Breast epithelium (tissue), 4 donors: Measurements from ENCODE around the gene RPGR. TPM values are rescaled to one million over a fixed set of nuclear protein-coding genes. Genes with fewer than 3 reads are reported as not detected.

Source experiments
- DNase-seq, 2 donors: peaks; one replicate each; pipeline ENCODE4 v3.0.0-alpha.2; 2019; ENCODE audit warnings: low spot score in 2 of 2
- H3K27ac ChIP-seq, 2 donors: fragments of 200-600 bp; sonication (generic) in 1 of 2; one replicate each; pipeline ENCODE4 v1.5.1; 2016 to 2019; ENCODE audit warnings: mild to moderate bottlenecking in 1 of 2
- H3K27me3 ChIP-seq, 2 donors: fragments of 200-600 bp; sonication (generic) in 1 of 2; one replicate each; pipeline versions ENCODE4 v1.5.1 to v1.6.0; 2017 to 2019; ENCODE audit warnings: control low read depth in 1 of 2, mild to moderate bottlenecking in 1 of 2
- H3K36me3 ChIP-seq: fragments of 200-600 bp; one replicate; pipeline ENCODE4 v1.5.1; 2019
- H3K4me1 ChIP-seq, 2 donors: fragments of 200-600 bp; sonication (generic); one replicate each; pipeline ENCODE4 v1.5.1; 2016 to 2019; ENCODE audit warnings: control low read depth in 1 of 2
- H3K4me3 ChIP-seq, 3 donors: fragments of 200-600 bp; sonication (generic); 1 replicate in 2 of 3; 2 replicates in 1 of 3; pipeline ENCODE4 v1.5.1; 2016 to 2019; ENCODE audit warnings: mild to moderate bottlenecking in 3 of 3, moderate library complexity in 2 of 3
- H3K9me3 ChIP-seq, 2 donors: fragments of 200-600 bp; sonication (generic) in 1 of 2; one replicate each; pipeline ENCODE4 v1.5.1; 2016 to 2019; ENCODE audit warnings: control low read depth in 1 of 2
- POLR2A ChIP-seq: fragments of 450-650 bp; IDR thresholded peaks from one replicate; pipeline ENCODE4 v1.6.1; 2016; ENCODE audit warnings: antibody characterized with exemption, mild to moderate bottlenecking, moderate library complexity
- POLR2AphosphoS5 ChIP-seq, 3 donors: sonication (generic); formaldehyde crosslinking; IDR thresholded peaks; one replicate each; pipeline ENCODE4 v1.6.1; 2017; ENCODE audit warnings: antibody characterized with exemption in 3 of 3
- intact Hi-C: fragments of 100-400 bp; cut with DNase I; formaldehyde crosslinking; loops from one replicate; pipeline ENCODE4 v1.15.1; 2023; ENCODE audit warnings: low total_unique reads
- total RNA-seq, 3 donors: library from RNA; depleted of rRNA; stranded (reverse); fragments of >200 nt; gene quantifications; one replicate each; pipeline ENCODE4 v1.1.0, GENCODE V29; 2016
- TF ChIP-seq, protein P1 (sequence below), 3 donors: fragments of 450-650 bp; IDR thresholded peaks; one replicate each; pipeline ENCODE4 v1.5.1; 2016 to 2017; ENCODE audit warnings: antibody characterized with exemption in 3 of 3, mild to moderate bottlenecking in 3 of 3, moderate library complexity in 3 of 3

The RPGR gene
- total RNA-seq, 3 donors from 2014 or later: 33.1 to 40.3 (median 38.6) TPM

DNA sequence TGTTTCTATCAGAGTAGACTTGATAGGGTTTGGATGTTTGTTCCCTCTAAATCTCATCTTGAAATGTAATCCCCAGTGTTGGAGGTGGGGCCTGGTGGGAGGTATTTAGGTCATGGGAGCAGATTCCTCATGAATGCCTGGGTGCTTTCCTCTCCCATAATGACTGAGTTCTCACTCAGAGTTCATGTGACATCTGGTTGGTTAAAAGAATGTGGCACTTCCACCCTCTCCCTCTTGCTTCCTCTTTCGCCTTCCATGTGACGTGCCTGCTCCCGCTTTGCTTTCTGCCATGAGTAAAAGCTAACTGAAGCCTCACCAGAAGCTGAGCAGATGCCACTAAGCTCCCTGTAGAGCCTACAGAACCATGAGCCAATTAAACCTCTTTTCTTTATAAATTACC lies 59.3 kb downstream of the RPGR start:
- Histone ChIP-seq H3K4me1 (no peaks in the 10 kb centered on the region), H3K27ac (no peak overlapping the region), H3K9me3 (no peaks in the 10 kb centered on the region), H3K4me3 (no peak overlapping the region), H3K27me3 (peaks cover 0 to 6% of the 10 kb centered on the region in 2 donors), H3K36me3 (no peaks in the 10 kb centered on the region)
- no peak for TF ChIP-seq POLR2A
- no peak for TF ChIP-seq POLR2AphosphoS5 (IDR thresholded peaks at IDR 0.05)
- TF ChIP-seq, protein P1, sequence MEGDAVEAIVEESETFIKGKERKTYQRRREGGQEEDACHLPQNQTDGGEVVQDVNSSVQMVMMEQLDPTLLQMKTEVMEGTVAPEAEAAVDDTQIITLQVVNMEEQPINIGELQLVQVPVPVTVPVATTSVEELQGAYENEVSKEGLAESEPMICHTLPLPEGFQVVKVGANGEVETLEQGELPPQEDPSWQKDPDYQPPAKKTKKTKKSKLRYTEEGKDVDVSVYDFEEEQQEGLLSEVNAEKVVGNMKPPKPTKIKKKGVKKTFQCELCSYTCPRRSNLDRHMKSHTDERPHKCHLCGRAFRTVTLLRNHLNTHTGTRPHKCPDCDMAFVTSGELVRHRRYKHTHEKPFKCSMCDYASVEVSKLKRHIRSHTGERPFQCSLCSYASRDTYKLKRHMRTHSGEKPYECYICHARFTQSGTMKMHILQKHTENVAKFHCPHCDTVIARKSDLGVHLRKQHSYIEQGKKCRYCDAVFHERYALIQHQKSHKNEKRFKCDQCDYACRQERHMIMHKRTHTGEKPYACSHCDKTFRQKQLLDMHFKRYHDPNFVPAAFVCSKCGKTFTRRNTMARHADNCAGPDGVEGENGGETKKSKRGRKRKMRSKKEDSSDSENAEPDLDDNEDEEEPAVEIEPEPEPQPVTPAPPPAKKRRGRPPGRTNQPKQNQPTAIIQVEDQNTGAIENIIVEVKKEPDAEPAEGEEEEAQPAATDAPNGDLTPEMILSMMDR (IDR thresholded peaks at IDR 0.05): no peak
- no peak for DNase-seq
- intact Hi-C loops: no loop called here

DNA sequence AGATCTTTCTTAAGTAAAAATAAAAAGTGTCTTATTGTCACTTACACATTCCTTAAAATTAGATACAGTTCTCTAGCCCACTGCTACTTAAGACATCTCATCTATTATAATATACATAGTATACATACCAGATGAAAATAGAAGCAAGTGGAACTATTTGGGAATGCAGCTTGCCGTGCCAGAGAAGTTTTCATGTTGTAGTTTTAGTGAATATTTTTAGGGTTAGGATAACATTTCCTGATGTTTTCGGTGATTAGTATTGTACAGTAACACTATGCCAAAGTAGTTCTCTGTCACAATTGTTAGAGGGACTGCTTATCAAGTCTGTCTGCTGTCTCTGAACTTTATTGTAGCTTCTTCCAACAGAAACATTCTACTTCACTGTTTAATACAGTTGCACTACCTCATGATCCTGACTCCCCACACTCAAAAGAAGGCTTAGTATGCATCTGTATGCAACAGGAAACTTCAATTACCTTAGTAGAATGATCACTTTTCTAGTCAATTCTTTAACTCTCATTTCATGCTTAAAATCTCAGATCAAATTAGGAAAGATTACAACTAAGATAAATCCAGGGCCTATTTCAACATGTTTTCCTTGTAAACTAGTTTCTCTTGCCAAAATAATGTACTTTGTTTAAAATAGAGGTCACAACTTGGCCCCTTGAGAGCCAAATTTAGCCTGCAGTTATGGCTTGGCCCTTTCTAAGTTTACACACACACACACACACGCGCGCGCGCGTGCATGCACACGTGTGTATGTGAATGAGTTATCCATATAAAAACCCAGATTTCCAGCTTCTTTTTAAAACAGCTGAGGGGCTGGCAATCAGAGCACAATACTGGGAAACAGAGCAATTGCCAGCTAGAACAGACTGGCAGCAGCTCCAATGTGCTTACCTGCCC lies 64.3 kb downstream of the RPGR start:
- Histone ChIP-seq H3K36me3 (no peaks in the 10 kb centered on the region), H3K4me1 (no peaks in the 10 kb centered on the region), H3K9me3 (no peaks in the 10 kb centered on the region), H3K27ac (no peak overlapping the region), H3K4me3 (no peak overlapping the region), H3K27me3 (peaks cover 0 to 8% of the 10 kb centered on the region in 2 donors)
- intact Hi-C loops: no loop called here
- TF ChIP-seq POLR2A (no peak), POLR2AphosphoS5 (IDR thresholded peaks at IDR 0.05) (no peak)
- TF ChIP-seq, protein P1 (IDR thresholded peaks at IDR 0.05): no peak
- DNase-seq: no peak

DNA sequence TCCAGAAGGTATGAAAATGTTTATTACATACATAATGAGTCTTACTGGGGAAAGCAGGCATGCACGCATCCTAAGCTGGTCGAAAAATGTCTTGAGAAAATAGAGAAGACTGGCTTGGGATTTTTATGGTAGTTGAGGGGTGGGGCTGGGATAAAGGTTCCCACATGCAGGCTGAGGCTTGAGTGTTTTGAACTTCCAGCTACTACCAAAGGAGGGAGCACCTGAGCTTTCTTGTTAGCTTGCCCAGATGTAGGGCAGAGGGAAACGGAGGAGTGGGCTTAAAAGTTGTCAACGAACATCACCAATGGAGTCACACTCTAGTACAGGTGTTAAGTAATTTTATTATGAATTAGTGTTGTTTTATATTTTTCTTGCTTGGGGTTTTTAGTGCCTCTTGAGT lies 67.1 kb downstream of the RPGR start:
- H3K27ac ChIP-seq: no peak overlapping the region
- TF ChIP-seq POLR2A (no peak), POLR2AphosphoS5 (IDR thresholded peaks at IDR 0.05) (no peak)
- TF ChIP-seq, protein P1 (IDR thresholded peaks at IDR 0.05): no peak
- no peaks in the 10 kb centered on the region for H3K36me3 ChIP-seq
- intact Hi-C loops: no loop called here
- H3K4me3 ChIP-seq: no peak overlapping the region
- no peaks in the 10 kb centered on the region for H3K4me1 ChIP-seq
- H3K9me3 ChIP-seq: no peaks in the 10 kb centered on the region
- peaks cover 0 to 15% of the 10 kb centered on the region in 2 donors for H3K27me3 ChIP-seq
- no peak for DNase-seq

DNA sequence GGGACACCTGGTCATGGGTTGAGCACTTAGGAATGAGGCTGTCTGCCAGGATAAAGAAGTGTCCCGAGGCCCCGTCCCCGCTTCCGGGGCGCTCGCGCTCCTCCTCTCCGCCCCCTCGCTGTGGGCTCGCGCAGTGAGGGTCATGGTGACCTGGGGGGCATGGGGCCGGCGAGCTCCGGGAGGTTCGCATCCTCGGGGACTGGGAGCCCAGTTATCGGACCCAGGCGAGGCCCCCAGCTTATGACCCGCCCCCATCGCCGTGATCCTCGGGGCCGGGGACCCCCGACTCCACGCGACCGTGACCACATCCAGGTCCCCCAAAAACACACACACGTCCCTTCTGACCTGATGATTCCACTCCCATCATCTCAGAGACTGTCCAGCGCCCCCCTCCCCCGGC lies 71.3 kb downstream of the RPGR start:
- DNase-seq: no peak
- peaks cover 0 to 18% of the 10 kb centered on the region in 2 donors for H3K27me3 ChIP-seq
- H3K36me3 ChIP-seq: no peaks in the 10 kb centered on the region
- TF ChIP-seq POLR2A: no peak
- TF ChIP-seq POLR2AphosphoS5 (IDR thresholded peaks at IDR 0.05): no peak
- TF ChIP-seq, protein P1 (IDR thresholded peaks at IDR 0.05): no peak
- H3K4me3 ChIP-seq: no peak overlapping the region
- no peaks in the 10 kb centered on the region for H3K4me1 ChIP-seq
- intact Hi-C loops: no loop called here
- no peak overlapping the region for H3K27ac ChIP-seq
- H3K9me3 ChIP-seq: no peaks in the 10 kb centered on the region

DNA sequence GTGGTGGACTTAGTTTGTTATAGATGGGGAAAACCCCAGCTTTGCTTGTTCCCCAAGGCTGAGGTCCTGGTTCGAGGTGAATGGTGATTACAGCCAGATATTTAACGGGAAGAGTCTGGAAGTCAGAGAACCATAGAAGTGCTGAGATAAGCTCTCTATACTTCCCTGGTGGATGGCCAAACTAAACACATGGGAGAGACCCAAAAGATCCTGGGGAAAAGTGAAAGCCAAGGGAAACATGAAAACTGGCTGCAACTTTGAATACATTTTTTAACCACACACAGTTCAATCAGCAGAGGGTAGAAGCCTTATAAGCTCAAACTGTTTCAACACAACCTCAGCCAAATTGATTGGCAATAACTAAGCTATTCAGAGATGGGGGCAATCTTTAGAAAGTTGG lies 77.3 kb downstream of the RPGR start:
- peaks cover 0 to 21% of the 10 kb centered on the region in 2 donors for H3K27me3 ChIP-seq
- no peaks in the 10 kb centered on the region for H3K9me3 ChIP-seq
- DNase-seq: no peak
- H3K36me3 ChIP-seq: no peaks in the 10 kb centered on the region
- intact Hi-C loops: no loop called here
- TF ChIP-seq POLR2A: no peak
- TF ChIP-seq, protein P1 (IDR thresholded peaks at IDR 0.05): no peak
- H3K4me1 ChIP-seq: no peaks in the 10 kb centered on the region
- H3K27ac ChIP-seq: no peak overlapping the region
- no peak overlapping the region for H3K4me3 ChIP-seq
